Measurements from ENCODE around the gene GPHA2.

GPHA2 gene

DNA sequence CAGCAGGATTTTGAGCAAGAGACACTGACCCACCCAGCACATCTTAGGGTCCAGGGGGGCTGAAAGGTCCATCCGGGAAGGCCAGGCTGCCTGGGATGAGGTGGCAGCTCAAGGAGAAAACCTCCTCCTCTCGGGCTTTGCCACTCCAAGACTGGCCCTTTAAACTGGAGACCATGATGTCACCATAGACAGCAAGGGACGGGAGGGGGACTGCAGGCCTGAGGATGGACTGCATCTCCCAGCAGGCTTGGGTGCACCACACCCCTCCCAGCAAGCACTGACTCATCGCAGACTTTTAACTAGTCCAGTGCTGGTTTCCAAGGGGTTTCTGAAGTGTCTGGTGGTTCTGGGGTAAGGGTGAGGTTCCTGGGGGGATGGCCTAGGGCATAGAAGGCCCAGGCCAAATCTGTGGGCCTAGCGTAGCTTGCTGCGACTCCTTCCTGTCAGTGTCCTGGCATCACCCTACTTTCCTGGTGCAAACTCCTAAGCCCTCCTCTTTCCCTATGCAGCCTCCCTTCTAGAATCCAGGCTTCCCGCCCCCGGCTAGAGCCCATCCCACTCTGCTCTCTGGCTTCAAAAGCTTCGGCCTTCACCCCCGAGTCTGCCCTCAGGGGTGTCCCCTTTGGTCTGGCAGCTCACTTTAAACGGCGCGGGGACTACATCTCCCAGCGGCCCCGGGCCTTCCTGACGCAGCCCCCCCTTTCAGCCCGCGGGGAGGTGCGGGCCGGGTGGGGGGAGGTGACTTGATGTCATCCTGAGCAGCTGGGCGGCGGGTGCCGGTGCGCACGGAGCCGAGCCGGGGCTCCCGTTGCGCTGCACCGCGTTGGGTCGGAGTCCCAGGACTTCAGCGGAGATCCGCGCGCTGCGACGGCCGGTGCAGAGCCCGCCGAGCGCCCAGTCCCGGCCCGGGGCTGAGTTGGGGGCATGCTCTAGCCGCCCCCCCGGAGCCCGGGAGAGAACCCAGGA, 11.5 kb downstream of the GPHA2 start, which contains the start of gene PPP2R5B:
Gene PPP2R5B, plus strand, starts transcription at position 746 of the 966 bp plus-strand sequence. CDS start 1,046 bp downstream, outside the sequence.
- H3K4me3 ChIP-seq (replicated peaks; ENCODE audit: low read depth, low read length), result peak within 1 kb of the TSS; percentile 87
- DNase-seq (ENCODE audit: low read depth), result peak; percentile 95
- TF ChIP-seq, protein P1, sequence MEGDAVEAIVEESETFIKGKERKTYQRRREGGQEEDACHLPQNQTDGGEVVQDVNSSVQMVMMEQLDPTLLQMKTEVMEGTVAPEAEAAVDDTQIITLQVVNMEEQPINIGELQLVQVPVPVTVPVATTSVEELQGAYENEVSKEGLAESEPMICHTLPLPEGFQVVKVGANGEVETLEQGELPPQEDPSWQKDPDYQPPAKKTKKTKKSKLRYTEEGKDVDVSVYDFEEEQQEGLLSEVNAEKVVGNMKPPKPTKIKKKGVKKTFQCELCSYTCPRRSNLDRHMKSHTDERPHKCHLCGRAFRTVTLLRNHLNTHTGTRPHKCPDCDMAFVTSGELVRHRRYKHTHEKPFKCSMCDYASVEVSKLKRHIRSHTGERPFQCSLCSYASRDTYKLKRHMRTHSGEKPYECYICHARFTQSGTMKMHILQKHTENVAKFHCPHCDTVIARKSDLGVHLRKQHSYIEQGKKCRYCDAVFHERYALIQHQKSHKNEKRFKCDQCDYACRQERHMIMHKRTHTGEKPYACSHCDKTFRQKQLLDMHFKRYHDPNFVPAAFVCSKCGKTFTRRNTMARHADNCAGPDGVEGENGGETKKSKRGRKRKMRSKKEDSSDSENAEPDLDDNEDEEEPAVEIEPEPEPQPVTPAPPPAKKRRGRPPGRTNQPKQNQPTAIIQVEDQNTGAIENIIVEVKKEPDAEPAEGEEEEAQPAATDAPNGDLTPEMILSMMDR (IDR thresholded peaks at IDR 0.05; ENCODE audit: low read length, missing control alignments), result no peak

DNA sequence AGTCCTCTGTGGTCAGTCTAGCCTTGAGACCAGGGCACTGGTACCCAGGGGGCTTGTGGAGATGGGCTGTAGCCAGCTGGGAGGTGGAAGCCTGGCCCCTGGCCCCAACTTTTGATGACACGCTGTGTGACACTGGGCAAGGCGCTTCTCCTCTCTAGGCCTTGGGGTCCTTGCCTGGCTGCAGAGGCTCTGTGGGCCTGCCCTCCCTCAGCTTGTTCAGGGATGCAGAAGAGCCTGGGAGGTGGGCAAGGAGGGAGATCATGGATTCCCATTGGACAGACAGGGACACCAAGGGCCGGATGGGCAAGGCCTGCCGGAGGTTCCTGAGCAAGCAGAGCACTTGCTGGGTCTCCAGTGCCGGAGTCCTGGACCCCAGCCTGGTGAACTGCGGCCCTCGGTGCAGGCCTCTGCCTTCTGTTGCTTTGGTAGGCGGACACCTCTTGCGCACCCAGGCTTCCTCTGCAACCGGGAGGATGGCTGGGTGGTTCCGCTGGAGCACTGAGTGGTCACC, 12.5 kb downstream of the GPHA2 start:
- TF ChIP-seq, protein P1 (IDR thresholded peaks at IDR 0.05; ENCODE audit: low read length, missing control alignments), result no peak

DNA sequence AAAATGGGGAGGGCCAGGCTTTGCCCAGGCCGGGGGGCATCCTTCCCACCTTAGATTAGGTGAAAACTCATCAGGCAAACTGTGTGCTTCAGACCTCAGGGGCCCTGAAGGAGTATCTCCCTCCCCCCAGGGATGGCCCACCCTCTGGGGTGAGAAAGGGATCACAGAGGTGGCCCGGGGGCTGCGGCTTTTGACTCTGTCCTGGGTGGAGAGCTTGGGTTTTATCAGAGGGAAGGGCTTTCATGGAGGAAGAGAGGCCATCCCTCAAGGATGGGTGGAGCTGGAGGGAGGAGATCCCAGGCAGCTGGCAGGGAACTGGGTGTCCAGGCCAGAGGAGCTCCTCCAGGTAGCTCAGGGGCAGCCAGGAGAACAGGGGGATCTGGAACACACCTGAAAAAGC, 14.3 kb downstream of the GPHA2 start:
- DNase-seq (ENCODE audit: low read depth), result no peak
- TF ChIP-seq, protein P1 (IDR thresholded peaks at IDR 0.05; ENCODE audit: low read length, missing control alignments), result no peak
- no peak overlapping the region for H3K4me3 ChIP-seq (replicated peaks; ENCODE audit: low read depth, low read length)

More for the DNA sequence above, 12.5 kb downstream of the GPHA2 start:
- DNase-seq (ENCODE audit: low read depth), result no peak
- no peak overlapping the region for H3K4me3 ChIP-seq (replicated peaks; ENCODE audit: low read depth, low read length)

DNA sequence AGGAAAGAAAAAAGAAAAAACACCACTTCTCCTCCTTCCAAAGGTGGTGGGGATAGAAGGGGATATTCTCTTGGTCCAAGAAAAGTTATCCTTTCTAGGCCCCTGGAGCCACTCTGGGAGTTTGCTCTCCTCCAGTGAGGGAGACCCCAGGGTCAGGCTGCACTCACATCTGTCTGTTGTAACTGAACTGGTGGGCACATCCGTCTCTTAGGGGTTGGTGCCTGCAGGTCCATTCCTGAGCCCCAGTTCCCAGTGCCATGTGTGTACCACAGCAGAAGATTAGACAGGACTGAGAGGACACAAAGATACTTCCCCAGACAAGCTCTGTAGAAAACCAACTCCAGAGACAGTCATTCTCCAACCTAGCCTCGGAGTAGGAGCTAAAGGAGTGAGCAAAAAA, 15.6 kb downstream of the GPHA2 start:
- no peak overlapping the region for H3K4me3 ChIP-seq (replicated peaks; ENCODE audit: low read depth, low read length)
- TF ChIP-seq, protein P1 (IDR thresholded peaks at IDR 0.05; ENCODE audit: low read length, missing control alignments), result no peak
- DNase-seq (ENCODE audit: low read depth), result no peak

DNA sequence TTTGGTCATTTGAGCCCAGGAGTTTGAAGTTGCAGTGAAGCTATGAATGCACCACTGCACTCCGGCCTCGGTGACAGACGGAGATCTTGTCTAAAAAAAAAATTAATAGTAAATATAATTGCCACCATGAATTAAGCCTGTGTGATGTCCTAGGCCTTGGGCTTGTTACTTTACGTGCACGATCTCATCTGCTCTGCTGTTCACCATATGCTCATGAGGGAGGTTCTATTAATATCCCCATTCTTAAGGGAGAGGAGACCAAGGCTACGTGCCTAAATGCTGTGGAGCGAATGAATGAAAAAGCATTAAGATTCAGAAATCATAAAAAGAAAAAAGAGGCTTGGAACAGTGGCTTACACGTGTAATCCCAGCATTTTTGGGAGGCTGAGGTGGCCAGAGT, 16.1 kb downstream of the GPHA2 start:
- DNase-seq (ENCODE audit: low read depth), result no peak
- H3K4me3 ChIP-seq (replicated peaks; ENCODE audit: low read depth, low read length), result no peak overlapping the region
- TF ChIP-seq, protein P1 (IDR thresholded peaks at IDR 0.05; ENCODE audit: low read length, missing control alignments), result no peak

DNA sequence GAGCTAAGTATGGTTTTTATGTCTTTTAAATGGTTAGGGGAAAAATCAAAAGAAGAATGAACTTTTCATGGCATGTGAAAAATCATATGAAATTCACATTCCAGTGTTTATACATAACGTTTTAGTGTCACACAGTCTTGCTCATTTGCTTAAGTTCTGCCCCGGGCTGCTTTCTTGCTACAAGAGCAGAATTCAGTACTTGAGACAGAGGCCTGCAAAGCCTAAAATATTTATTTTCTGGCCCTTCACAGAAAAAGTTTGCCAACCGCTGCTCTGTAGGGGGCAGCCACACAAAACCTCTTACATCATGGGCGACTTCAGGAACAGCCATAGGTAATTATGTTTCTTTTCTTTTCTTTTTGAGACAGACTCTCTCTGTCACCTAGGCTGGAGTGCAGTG, 17.7 kb downstream of the GPHA2 start:
- peak overlapping the region; percentile 69 for H3K4me3 ChIP-seq (replicated peaks; ENCODE audit: low read depth, low read length)
- TF ChIP-seq, protein P1 (IDR thresholded peaks at IDR 0.05; ENCODE audit: low read length, missing control alignments), result peak; percentile 39
- peak; percentile 63 for DNase-seq (ENCODE audit: low read depth)

All from fibroblast of pulmonary artery (primary cell).